Fibroblast of skin of right biceps (primary cell): ENCODE measurements around the gene HMGN1.
"Not testable (repeated sequence)": the region's sequence is repeated elsewhere in the genome, so short reads cannot be mapped to it uniquely, and the experiment has no call there.

ENCODE experiments used
- DNase-seq: peaks from one replicate; pipeline ENCODE4 v3.0.0-alpha.2; 2013

HMGN1 gene

DNA sequence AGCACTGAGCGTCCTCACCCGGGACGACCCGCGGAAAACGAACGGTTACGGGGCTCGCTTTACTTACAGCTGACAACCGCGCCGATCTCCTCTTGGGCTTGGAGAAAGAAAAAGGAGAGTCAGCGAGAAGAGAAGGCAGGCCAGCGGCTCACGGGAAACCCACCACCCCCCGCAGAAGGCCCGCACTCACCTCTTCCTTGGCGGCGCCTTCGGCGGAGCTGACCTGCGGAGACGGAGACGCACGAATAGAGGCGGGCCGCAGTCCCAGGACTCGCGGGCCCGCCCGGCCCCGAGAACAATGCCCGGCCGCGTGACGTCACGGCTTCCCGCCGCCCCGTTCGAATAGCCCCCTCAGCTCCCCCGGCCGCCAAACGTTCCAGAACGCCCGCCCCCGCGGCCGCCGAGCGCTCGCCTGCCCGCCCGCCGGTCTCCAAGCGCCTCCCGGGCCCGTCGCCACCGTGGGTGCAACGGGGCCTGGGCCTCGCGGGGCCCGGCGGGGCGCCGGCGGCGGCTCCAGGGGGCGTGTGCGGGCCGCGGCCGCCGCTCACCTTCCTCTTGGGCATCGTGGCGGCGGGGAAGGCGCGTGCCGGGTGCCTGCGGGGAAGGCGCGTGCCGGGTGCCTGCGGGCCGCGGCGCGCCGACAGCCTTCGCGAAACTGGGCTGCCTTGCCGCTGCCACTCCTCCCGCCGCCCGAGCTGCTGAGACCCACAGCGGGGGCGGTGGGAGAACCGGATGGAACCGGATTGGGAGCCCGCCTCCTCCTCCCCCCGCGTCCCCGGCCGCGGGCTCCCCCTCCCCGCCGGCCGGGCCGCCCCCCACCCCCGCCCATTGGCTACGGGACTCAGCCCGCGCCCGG lies at the start of gene HMGN1:
HMGN1 (minus strand) TSS at position 734 of the 856 bp plus-strand sequence; CDS start at position 563, 171 bp downstream.
- DNase-seq: peak; percentile 94

GRCh38 chr21:39397646-39398385 lies 48.9 kb upstream of the HMGN1 start:
- DNase-seq: no peak

- DNase-seq: no peak
Observed at GRCh38 chr21:39392981-39393380, 44.1 kb upstream of the HMGN1 start.

DNA sequence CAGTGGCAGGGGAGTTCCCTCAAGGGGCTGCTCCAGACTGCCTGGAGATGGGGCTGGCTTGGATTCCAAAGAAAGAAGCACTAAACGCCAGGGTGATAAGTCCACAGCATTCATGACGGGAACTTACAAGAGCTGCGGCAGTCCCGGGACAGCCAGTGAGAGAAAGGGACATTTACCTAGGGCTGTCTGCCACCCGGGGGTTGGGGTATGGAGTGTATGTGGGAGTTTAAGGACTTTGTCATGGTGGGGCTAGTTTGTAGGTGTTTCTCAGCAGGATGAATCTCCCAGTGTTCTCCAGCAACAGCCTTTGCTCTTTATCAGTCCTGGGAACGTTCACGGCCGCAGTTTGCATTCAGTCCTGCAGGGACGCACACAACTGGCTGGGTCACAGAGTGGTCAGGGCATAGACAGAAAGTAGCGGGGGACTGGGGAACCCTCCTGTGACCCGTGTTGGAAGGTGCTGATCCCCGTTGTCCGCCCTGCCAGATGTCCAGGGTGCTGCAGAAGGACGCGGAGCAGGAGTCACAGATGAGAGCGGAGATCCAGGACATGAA lies 41.4 kb upstream of the HMGN1 start:
- DNase-seq: no peak

GRCh38 chr21:39388811-39389155 lies 39.9 kb upstream of the HMGN1 start:
- no peak for DNase-seq

- DNase-seq: peak; percentile 79
Observed at GRCh38 chr21:39388038-39388810, 39.3 kb upstream of the HMGN1 start.

DNA sequence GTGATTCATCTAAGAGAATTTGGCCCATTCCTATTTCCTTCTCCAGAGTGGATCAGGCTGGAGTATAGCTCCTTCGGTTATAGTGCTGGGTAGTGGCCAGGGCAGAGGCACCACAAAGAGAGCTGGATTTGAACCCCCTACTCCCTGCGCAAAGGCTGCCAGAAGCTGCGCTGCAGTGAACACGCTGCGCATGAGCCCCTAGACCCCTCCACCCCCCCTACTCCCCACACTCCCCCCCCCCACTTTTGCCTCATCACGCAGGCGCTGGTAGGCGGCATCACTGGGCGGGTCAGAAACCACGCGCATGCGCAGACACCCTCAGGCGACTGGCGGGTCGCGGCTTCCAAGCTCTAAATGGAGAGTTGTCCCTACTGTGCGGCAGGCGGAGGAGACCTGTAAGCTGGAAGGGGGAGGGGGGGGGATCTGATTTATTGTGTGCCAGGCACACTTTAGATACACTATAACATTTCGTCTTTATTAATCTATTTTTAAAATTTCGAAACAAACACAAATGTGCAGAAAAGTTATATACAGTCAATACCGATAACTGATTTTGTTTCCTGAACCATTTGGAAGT lies 38.7 kb upstream of the HMGN1 start:
- peak; percentile 88 for DNase-seq

GRCh38 chr21:39386899-39387298 lies 38.0 kb upstream of the HMGN1 start:
- no peak for DNase-seq

DNA sequence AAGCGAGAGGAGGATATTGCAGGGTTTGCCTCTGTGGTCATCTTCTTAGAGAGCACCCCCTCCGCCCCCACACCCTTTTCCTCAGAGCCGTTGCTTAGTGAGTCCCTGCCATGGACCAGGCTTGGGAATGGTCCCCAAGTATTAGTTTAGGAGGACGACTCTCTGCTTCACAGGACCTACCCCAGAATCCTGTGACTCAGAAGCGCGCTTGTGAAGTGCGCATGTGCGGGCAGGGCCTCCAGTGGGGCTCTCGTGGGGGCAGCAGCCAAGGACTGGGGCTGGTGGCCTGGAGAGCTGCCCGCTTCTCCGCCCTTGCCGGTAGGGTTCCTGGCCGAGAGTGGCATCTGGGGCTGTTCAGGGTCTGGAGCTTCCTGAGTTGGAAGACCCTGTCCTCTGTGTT lies 37.3 kb upstream of the HMGN1 start:
- peak; percentile 46 for DNase-seq

DNA sequence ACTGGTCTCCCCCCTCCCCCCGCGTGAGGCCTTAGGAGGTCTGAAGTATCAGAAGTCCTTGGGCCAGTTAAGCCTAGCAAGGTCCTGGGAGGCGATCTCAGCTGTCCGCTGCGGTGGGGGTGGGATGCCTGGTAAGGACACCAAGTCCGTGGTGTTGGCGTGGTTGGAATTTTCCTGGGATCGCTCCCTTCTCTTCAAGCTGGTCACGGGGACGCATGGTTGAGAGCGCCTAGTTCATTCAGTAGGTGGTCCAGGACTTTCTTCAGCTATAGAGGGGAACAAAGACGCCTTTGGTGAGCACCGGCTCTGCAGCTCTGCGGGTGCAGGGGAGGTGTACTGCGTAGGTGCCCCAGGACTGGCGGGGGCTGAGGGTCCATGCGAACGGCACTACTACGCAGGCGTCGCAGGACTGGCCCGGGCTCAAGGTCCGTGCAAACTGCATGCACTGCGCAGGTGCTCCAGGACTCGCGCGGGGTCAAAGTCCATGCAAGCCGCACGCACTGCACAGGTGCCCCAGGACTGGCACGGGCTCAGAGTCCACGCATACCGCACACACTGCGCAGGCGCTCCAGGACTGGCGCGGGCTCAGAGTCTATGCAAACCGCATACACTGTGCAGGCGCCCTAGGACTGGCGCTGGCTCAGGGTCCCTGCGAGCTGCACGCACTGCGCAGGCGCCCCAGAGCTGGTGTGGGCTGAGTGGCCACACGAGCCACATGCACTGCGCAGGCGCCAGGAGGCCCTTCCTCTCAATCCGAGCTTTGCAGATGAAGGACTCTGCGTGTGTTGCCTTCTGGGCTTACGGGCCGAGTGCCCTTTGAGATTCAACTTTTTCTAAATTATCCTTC lies 36.6 kb upstream of the HMGN1 start:
- DNase-seq: peak; percentile 83

- no peak for DNase-seq
Observed at GRCh38 chr21:39384674-39385298, 35.9 kb upstream of the HMGN1 start.

DNA sequence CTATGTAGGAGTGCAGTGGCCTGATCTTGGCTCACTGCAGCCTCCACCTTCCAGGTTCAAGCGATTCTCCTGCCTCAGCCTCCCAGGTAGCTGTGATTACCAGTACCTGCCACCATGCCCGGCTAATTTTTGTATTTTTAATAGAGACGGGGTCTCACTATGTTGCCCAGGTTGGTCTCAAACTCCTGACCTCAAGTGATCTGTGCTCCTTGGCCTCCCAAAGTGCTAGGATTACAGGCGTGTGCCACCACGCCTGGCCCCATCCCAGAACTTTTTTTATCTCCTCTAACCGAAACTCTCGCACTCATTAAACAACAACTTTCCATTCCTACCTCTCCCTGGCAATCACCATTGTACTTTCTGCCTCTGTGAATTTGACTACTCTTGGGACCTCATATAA lies 33.2 kb upstream of the HMGN1 start:
- DNase-seq: not testable (repeated sequence)

DNA sequence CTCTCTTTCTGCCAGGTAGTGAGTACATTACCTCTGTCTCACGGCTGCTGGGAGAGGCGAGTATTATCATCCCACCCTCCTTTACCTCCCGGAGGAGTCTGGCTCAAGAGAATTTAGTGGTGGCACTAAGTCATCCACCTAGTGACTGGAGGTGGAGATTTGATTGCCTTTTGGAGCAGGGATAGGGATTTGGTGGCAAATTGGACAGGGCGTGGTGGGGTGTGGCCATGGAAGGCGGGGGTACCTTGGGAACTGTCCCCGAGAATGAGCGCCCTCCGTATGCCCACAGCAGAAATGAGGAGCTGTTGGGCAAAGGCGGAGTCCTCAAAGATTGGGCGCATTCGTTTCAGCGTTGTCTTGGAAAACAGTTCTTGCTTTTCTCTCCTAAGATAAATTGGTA lies 32.1 kb upstream of the HMGN1 start:
- DNase-seq: no peak

DNA sequence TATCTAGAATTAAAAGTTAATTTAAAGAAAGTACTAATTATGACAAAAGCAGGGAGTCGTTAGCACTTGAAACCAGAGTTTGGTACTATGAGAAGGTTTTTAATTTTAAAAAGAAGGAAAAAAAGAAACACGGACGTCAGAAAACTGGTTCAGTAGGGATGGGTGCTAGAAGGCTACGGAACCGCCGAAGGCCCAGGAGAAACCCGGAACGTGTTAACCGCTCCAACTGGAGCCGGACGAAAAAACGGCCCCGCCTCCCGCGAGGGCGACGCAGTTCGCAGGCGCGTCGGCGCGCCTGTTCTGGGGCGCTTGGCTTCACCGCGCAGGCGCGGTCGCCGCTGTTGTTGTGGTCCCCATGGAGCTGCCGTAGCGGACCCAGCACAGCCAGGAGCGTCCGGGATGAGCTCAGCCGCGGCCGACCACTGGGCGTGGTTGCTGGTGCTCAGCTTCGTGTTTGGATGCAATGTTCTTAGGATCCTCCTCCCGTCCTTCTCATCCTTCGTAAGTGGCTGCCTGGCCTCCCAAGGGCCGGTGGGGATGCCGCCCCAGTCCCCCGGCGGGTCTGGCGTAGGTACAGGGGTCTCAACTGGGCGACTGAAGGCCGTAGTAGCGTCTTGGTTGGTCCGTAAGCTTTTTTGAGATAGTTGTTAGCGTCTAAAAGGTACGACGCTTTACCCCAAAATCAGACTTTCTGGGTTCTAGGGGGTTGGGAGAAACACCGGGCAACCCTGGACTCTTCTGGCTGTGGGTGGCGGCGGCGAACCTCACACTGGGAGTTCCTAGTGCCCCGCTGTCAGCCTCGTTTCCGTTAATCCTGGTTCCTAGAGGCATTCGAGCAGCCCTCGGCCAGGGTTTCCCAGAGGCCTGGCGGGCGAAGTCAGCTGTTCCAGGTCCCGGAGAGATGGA lies 31.4 kb upstream of the HMGN1 start:
- peak; percentile 97 for DNase-seq

GRCh38 chr21:39377444-39378050 lies 28.7 kb upstream of the HMGN1 start:
- no peak for DNase-seq

DNA sequence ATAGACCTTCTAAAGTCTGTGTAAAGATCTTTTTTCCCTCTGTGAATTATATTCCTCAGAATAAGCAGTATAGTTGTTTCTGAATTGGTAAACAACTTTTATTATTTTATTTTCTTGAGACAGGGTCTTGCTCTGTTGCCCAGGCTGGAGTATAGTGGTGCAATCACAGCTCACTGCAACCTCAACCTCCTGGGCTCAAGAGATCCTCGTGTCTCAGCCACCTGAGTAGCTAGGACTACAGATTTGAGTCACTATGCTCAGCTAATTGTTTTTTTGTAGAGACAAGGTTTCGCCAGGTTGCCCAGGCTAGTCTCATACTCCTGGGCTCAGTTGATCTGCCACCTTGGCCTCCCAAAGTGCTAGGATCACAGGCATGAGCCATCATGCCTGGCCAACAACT lies 26.6 kb upstream of the HMGN1 start:
- DNase-seq: no peak

GRCh38 chr21:39374046-39374445 lies 25.2 kb upstream of the HMGN1 start:
- no peak for DNase-seq

DNA sequence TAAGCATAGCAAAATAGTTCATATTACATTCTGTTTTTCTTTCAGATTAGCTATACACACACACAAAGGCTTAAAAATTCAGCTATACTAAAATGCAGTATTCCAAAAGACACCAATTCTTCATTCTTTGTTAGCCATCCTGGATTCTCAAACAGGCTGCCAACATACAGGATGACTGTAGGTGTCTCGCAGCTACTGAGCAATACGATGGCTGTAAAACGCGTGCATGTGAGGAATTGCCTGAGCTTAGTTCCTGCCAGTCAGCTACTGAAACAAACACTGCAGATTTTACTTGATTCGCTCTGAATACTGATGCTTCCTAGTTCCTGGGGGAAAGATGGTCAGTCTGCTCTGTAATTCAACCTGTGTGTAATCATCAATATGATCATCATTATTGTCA lies 24.7 kb upstream of the HMGN1 start:
- peak; percentile 36 for DNase-seq

DNA sequence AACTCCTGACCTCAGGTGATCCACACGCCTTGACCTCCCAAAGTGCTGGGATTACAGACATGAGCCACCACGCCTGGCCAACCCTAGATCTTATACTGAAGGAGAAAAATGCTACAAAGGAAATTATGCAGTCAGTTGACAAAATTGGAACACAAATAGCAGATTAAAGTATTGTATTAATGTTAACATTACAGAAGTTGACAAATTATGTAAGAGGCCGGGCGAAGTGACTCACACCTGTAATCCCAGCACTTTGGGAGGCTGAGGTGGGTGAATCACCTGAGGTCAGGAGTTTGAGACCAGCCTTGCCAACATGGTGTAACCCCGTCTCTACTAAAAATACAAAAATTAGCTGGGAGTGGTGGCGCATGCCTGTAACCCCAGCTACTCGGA lies 21.0 kb upstream of the HMGN1 start:
- not testable (repeated sequence) for DNase-seq

DNA sequence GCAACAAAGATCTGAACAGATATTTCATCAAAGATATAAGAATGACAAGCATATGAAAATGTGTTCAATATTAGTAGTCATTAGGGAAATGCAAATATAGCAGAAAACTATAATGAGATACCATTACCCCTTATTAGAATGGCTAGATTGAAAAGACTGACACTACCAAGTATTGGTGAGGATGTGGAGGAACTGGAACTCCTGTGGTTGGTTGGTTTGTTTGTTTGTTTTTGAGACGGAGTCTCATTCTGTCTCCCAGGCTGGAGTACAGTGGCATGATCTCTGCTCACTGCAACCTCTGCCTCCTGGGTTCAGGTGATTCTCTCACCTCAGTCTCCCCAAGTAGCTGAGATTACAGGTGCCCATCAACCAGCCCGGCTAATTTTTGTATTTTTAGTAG lies 18.9 kb upstream of the HMGN1 start:
- DNase-seq: no peak
